ENCODE data around the gene ICAM1.

DNA sequence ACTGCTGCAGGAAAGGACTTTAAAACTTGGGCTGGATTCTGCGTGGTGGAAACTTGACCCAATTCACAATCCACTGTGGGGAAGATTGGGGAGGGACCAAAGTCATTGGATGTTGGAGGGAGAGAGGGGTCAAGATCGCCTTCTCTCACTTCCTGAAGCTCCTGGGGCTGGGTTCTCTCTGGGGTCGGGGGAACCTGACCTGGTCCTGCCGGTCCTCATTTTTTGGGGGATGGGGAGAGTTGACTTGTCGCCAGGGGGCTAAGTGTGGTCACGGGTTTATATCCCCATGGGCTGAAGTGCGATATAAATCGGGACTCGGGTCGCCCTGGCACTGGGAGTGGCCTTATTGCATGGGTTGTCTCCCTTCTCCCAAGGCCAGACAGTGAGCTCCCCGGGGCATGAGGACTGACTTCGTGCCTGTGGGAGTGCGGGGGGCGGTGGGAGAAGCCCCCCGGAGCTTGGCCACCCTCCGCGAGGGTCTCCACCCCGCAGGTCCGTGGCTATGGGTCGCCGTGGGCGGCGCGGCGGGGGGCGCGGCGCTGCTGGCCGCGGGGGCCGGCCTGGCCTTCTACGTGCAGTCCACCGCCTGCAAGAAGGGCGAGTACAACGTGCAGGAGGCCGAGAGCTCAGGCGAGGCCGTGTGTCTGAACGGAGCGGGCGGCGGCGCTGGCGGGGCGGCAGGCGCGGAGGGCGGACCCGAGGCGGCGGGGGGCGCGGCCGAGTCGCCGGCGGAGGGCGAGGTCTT is 25.1 kb downstream of the ICAM1 start:
- TF ChIP-seq EZH2phosphoT487 (IDR thresholded peaks at IDR 0.05; ENCODE audit: borderline replicate concordance, low read depth) (no peak), RXRA (IDR thresholded peaks at IDR 0.05; ENCODE audit: borderline replicate concordance, low read depth) (no peak), EP300 (IDR thresholded peaks at IDR 0.05; ENCODE audit: borderline replicate concordance in 1 of 2, low read depth in 1 of 2, low read length in 1 of 2) (no peak), CHD2 (IDR thresholded peaks at IDR 0.05; ENCODE audit: low read length, partially characterized antibody) (no peak), FOXJ3 (CRISPR knock-in tag; IDR thresholded peaks at IDR 0.05) (no peak), GATA2 (CRISPR knock-in tag; IDR thresholded peaks at IDR 0.05) (no peak), RAD21 (IDR thresholded peaks at IDR 0.05; ENCODE audit: low read length) (no peak), POLR2AphosphoS5 (IDR thresholded peaks at IDR 0.05; ENCODE audit: low read depth, low read length) (no peak), TCF12 (IDR thresholded peaks at IDR 0.05) (no peak), NFIC (IDR thresholded peaks at IDR 0.05; ENCODE audit: borderline replicate concordance) (no peak)
- TF ChIP-seq, protein P1, sequence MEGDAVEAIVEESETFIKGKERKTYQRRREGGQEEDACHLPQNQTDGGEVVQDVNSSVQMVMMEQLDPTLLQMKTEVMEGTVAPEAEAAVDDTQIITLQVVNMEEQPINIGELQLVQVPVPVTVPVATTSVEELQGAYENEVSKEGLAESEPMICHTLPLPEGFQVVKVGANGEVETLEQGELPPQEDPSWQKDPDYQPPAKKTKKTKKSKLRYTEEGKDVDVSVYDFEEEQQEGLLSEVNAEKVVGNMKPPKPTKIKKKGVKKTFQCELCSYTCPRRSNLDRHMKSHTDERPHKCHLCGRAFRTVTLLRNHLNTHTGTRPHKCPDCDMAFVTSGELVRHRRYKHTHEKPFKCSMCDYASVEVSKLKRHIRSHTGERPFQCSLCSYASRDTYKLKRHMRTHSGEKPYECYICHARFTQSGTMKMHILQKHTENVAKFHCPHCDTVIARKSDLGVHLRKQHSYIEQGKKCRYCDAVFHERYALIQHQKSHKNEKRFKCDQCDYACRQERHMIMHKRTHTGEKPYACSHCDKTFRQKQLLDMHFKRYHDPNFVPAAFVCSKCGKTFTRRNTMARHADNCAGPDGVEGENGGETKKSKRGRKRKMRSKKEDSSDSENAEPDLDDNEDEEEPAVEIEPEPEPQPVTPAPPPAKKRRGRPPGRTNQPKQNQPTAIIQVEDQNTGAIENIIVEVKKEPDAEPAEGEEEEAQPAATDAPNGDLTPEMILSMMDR (IDR thresholded peaks at IDR 0.05) = no peak
- TF ChIP-seq, protein P2, sequence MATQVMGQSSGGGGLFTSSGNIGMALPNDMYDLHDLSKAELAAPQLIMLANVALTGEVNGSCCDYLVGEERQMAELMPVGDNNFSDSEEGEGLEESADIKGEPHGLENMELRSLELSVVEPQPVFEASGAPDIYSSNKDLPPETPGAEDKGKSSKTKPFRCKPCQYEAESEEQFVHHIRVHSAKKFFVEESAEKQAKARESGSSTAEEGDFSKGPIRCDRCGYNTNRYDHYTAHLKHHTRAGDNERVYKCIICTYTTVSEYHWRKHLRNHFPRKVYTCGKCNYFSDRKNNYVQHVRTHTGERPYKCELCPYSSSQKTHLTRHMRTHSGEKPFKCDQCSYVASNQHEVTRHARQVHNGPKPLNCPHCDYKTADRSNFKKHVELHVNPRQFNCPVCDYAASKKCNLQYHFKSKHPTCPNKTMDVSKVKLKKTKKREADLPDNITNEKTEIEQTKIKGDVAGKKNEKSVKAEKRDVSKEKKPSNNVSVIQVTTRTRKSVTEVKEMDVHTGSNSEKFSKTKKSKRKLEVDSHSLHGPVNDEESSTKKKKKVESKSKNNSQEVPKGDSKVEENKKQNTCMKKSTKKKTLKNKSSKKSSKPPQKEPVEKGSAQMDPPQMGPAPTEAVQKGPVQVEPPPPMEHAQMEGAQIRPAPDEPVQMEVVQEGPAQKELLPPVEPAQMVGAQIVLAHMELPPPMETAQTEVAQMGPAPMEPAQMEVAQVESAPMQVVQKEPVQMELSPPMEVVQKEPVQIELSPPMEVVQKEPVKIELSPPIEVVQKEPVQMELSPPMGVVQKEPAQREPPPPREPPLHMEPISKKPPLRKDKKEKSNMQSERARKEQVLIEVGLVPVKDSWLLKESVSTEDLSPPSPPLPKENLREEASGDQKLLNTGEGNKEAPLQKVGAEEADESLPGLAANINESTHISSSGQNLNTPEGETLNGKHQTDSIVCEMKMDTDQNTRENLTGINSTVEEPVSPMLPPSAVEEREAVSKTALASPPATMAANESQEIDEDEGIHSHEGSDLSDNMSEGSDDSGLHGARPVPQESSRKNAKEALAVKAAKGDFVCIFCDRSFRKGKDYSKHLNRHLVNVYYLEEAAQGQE (IDR thresholded peaks at IDR 0.05; ENCODE audit: low read depth, low read length) = no peak
- TF ChIP-seq, protein P3, sequence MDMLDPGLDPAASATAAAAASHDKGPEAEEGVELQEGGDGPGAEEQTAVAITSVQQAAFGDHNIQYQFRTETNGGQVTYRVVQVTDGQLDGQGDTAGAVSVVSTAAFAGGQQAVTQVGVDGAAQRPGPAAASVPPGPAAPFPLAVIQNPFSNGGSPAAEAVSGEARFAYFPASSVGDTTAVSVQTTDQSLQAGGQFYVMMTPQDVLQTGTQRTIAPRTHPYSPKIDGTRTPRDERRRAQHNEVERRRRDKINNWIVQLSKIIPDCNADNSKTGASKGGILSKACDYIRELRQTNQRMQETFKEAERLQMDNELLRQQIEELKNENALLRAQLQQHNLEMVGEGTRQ (IDR thresholded peaks at IDR 0.05; ENCODE audit: borderline replicate concordance, low read depth, low read length) = no peak
- TF ChIP-seq, protein P4, sequence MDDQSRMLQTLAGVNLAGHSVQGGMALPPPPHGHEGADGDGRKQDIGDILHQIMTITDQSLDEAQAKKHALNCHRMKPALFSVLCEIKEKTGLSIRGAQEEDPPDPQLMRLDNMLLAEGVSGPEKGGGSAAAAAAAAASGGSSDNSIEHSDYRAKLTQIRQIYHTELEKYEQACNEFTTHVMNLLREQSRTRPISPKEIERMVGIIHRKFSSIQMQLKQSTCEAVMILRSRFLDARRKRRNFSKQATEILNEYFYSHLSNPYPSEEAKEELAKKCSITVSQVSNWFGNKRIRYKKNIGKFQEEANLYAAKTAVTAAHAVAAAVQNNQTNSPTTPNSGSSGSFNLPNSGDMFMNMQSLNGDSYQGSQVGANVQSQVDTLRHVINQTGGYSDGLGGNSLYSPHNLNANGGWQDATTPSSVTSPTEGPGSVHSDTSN (IDR thresholded peaks at IDR 0.05) = no peak
